Stomach (tissue), 4 donors: ENCODE results near the gene TTLL11.

ENCODE experiments used
- CTCF ChIP-seq, 7 experiments: fragments of 450-650 bp in 4 of 7; fragments of 200-600 bp in 3 of 7; sonication (generic) in 3 of 7; IDR thresholded peaks; one replicate each; pipeline ENCODE4 v1.5.1; 2016 to 2019; ENCODE audit warnings: antibody characterized with exemption in 7 of 7, control low read depth in 2 of 7, mild to moderate bottlenecking in 1 of 7
- EP300 ChIP-seq: sonication (generic); formaldehyde crosslinking; IDR thresholded peaks from one replicate; pipeline ENCODE4 v1.6.1; 2017; ENCODE audit warnings: antibody characterized with exemption
- POLR2A ChIP-seq, 4 donors: fragments of 450-650 bp; IDR thresholded peaks; one replicate each; pipeline ENCODE4 v1.6.1; 2016; ENCODE audit warnings: antibody characterized with exemption in 4 of 4, control low read depth in 2 of 4, mild to moderate bottlenecking in 1 of 4, moderate library complexity in 1 of 4
- POLR2AphosphoS5 ChIP-seq, 3 donors: sonication (generic); formaldehyde crosslinking; IDR thresholded peaks; one replicate each; pipeline ENCODE4 v1.6.1; 2016; ENCODE audit warnings: antibody characterized with exemption in 3 of 3

GRCh38 chr9:122122468-122122867, 29.4 kb upstream of the TTLL11 start:
- TF ChIP-seq CTCF (IDR thresholded peaks at IDR 0.05) (no peak), POLR2A (IDR thresholded peaks at IDR 0.05) (no peak), EP300 (no peak), POLR2AphosphoS5 (IDR thresholded peaks at IDR 0.05) (no peak)
